ENCODE measurements around the gene MYO5B. TPM values are rescaled to one million over a fixed set of nuclear protein-coding genes. Genes with fewer than 3 reads are reported as not detected.

MYO5B gene
- total RNA-seq, 1 experiment from 2014 or later, result 25.9 TPM

GRCh38 chr18:49813319-49814146 lies 381.4 kb downstream of the MYO5B start, which contains the start of gene ACAA2:
Gene ACAA2 (minus strand): TSS chr18:49813533. CDS start chr18:49813484, 49 bp downstream.
- CTCF ChIA-PET, result interaction anchor here (1.3 to 4.0 kb wide), 3 partner anchors 29 to 42 kb away, joined by 3 to 33 read pairs (median 3); no protein-coding TSS in a partner anchor
- peaks cover 28% of the 10 kb centered on the region for H3K4me1 Mint-ChIP-seq (ENCODE audit: insufficient read depth, unreplicated experiment)

DNA sequence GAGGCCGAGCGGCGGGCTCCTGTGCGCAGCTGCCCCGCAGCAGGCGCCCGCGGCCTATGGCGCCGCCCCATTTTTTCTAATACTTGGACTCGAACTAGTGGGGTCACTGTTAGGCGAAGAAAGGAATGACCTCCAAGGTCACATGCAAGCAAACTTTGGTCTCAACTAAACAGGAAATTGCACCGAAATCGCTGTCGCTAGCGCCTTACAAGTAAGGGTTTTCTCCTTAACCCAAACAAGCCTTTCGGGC lies 382.0 kb downstream of the MYO5B start:
- Mint-ChIP-seq H3K9me3 (ENCODE audit: unreplicated experiment) (peaks cover 16% of the 10 kb centered on the region), H3K4me1 (ENCODE audit: insufficient read depth, unreplicated experiment) (peaks cover 23% of the 10 kb centered on the region), H3K4me3 (ENCODE audit: unreplicated experiment) (peak overlapping the region; percentile 94), H3K27me3 (ENCODE audit: insufficient read depth, unreplicated experiment) (no peaks in the 10 kb centered on the region), H3K27ac (ENCODE audit: low read depth, unreplicated experiment) (peak overlapping the region; percentile 97), H3K36me3 (ENCODE audit: insufficient read depth, unreplicated experiment) (peaks cover 6% of the 10 kb centered on the region)
- BruUV-seq (replicated peaks), result no TSS peak
- CTCF ChIA-PET, result interaction anchor here (1.3 to 4.0 kb wide), 3 partner anchors 29 to 43 kb away, joined by 3 to 33 read pairs (median 3); no protein-coding TSS in a partner anchor
- DNase-seq (ENCODE audit: unreplicated experiment), result peak; percentile 35
- POLR2A ChIA-PET, result interaction anchor here (0.9 to 4.9 kb wide), 18 partner anchors 18 to 382 kb away, joined by 3 to 84 read pairs (median 8); partner anchors contain the start of genes C18orf32, LIPG and MYO5B
- intact Hi-C loops (cut with micrococcal nuclease), result loop anchor here (1.0 kb wide), 1 partner anchor 45 kb away; no protein-coding TSS in a partner anchor
- TF ChIP-seq, protein P1, sequence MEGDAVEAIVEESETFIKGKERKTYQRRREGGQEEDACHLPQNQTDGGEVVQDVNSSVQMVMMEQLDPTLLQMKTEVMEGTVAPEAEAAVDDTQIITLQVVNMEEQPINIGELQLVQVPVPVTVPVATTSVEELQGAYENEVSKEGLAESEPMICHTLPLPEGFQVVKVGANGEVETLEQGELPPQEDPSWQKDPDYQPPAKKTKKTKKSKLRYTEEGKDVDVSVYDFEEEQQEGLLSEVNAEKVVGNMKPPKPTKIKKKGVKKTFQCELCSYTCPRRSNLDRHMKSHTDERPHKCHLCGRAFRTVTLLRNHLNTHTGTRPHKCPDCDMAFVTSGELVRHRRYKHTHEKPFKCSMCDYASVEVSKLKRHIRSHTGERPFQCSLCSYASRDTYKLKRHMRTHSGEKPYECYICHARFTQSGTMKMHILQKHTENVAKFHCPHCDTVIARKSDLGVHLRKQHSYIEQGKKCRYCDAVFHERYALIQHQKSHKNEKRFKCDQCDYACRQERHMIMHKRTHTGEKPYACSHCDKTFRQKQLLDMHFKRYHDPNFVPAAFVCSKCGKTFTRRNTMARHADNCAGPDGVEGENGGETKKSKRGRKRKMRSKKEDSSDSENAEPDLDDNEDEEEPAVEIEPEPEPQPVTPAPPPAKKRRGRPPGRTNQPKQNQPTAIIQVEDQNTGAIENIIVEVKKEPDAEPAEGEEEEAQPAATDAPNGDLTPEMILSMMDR (IDR thresholded peaks at IDR 0.05; ENCODE audit: unreplicated experiment), result no peak

More at GRCh38 chr18:49813319-49814146, 381.4 kb downstream of the MYO5B start, which contains the start of gene ACAA2:
- TF ChIP-seq, protein P1 (IDR thresholded peaks at IDR 0.05; ENCODE audit: unreplicated experiment), result no peak
- H3K36me3 Mint-ChIP-seq (ENCODE audit: insufficient read depth, unreplicated experiment), result peaks cover 6% of the 10 kb centered on the region
- peak; percentile 95 for DNase-seq (ENCODE audit: unreplicated experiment)
- intact Hi-C loops (cut with micrococcal nuclease), result loop anchor here (1.0 kb wide), 2 partner anchors 26 to 45 kb away; no protein-coding TSS in a partner anchor
- H3K4me3 Mint-ChIP-seq (ENCODE audit: unreplicated experiment), result peak within 1 kb of the TSS; percentile 94
- peaks cover 14% of the 10 kb centered on the region for H3K9me3 Mint-ChIP-seq (ENCODE audit: unreplicated experiment)
- POLR2A ChIA-PET, result interaction anchor here (0.6 to 4.9 kb wide), 15 partner anchors 9 to 405 kb away, joined by 3 to 84 read pairs (median 12); partner anchors contain the start of gene C18orf32
- peak within 1 kb of the TSS; percentile 97 for H3K27ac Mint-ChIP-seq (ENCODE audit: low read depth, unreplicated experiment)
- no peaks in the 10 kb centered on the region for H3K27me3 Mint-ChIP-seq (ENCODE audit: insufficient read depth, unreplicated experiment)
- BruUV-seq (replicated peaks), result no TSS peak

- peaks cover 19% of the 10 kb centered on the region for H3K4me1 Mint-ChIP-seq (ENCODE audit: insufficient read depth, unreplicated experiment)
- no peaks in the 10 kb centered on the region for H3K27me3 Mint-ChIP-seq (ENCODE audit: insufficient read depth, unreplicated experiment)
- peaks cover 16% of the 10 kb centered on the region for H3K9me3 Mint-ChIP-seq (ENCODE audit: unreplicated experiment)
- H3K4me3 Mint-ChIP-seq (ENCODE audit: unreplicated experiment), result peak overlapping the region; percentile 94
- peaks cover 6% of the 10 kb centered on the region for H3K36me3 Mint-ChIP-seq (ENCODE audit: insufficient read depth, unreplicated experiment)
- no TSS peak for BruUV-seq (replicated peaks)
- CTCF ChIA-PET, result interaction anchor here (0.8 to 4.0 kb wide), 5 partner anchors 27 to 302 kb away, joined by 3 to 33 read pairs (median 3); no protein-coding TSS in a partner anchor
- POLR2A ChIA-PET, result interaction anchor here (0.9 to 4.9 kb wide), 20 partner anchors 14 to 382 kb away, joined by 3 to 84 read pairs (median 4); partner anchors contain the start of genes C18orf32, LIPG and MYO5B
- TF ChIP-seq, protein P1 (IDR thresholded peaks at IDR 0.05; ENCODE audit: unreplicated experiment), result no peak
- peak overlapping the region; percentile 97 for H3K27ac Mint-ChIP-seq (ENCODE audit: low read depth, unreplicated experiment)
- peak; percentile 19 for DNase-seq (ENCODE audit: unreplicated experiment)
- intact Hi-C loops (cut with micrococcal nuclease), result loop anchor here (1.0 kb wide), 1 partner anchor 46 kb away; no protein-coding TSS in a partner anchor
Measured at GRCh38 chr18:49812286-49813068, 382.5 kb downstream of the MYO5B start.
